Measurements from ENCODE around the gene SARS2. TPM values are rescaled to one million over a fixed set of nuclear protein-coding genes. Genes with fewer than 3 reads are reported as not detected.
"Not testable (repeated sequence)": the region's sequence is repeated elsewhere in the genome, so short reads cannot be mapped to it uniquely, and the experiment has no call there.

The SARS2 gene
- total RNA-seq, 4 donors from 2014 or later, result 18.2 to 134 (median 38.4) TPM

GRCh38 chr19:38975861-38976271 is 45.3 kb upstream of the SARS2 start:
- Histone ChIP-seq H3K9me3 (peaks cover 0 to 6% (median 0%) of the 10 kb centered on the region in 4 donors), H3K4me3 (peak overlapping the region; percentile 35 to 55 (median 45)), H3K27me3 (peaks cover 0 to 10% of the 10 kb centered on the region in 2 donors), H3K4me1 (peaks cover 0 to 9% (median 0%) of the 10 kb centered on the region in 4 donors), H3K36me3 (no peaks in the 10 kb centered on the region), H3K27ac (peak overlapping the region; percentile 53 to 77 (median 74))
- no peak for DNase-seq
- TF ChIP-seq, protein P1, sequence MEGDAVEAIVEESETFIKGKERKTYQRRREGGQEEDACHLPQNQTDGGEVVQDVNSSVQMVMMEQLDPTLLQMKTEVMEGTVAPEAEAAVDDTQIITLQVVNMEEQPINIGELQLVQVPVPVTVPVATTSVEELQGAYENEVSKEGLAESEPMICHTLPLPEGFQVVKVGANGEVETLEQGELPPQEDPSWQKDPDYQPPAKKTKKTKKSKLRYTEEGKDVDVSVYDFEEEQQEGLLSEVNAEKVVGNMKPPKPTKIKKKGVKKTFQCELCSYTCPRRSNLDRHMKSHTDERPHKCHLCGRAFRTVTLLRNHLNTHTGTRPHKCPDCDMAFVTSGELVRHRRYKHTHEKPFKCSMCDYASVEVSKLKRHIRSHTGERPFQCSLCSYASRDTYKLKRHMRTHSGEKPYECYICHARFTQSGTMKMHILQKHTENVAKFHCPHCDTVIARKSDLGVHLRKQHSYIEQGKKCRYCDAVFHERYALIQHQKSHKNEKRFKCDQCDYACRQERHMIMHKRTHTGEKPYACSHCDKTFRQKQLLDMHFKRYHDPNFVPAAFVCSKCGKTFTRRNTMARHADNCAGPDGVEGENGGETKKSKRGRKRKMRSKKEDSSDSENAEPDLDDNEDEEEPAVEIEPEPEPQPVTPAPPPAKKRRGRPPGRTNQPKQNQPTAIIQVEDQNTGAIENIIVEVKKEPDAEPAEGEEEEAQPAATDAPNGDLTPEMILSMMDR (IDR thresholded peaks at IDR 0.05), result no peak
- no peak for TF ChIP-seq POLR2A (IDR thresholded peaks at IDR 0.05)

DNA sequence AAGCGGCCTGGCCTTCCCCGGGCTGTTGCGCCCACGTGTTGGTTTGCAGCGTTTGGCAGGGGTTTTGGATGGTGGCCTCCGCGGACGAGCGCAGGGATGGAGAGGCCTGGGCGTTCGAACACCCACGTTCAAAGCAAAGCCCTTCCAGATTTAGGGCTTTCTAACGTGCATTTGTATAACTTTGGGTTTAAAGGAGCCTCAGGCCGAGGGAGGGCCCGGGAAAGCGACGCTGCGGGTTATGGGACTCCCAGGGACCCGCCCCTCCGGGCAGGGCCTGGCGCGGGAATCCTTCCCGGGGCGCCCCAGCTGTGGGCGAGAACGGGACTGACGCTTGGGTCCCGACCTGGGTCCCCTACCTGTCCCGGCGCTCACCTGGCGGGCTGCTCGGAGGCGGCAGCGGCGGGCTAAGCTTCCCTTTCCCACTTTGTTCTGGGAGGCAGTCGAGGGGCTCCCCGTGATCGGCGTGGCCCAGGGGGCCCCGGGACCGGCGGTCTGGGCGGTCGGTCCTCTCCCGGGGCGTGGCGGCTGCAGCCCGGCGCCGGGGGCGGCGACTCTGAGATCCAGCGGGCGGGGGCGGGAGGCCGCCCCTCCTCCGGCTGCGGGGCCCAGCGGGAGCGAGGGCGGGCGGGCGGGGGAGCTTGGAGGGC is 44.8 kb upstream of the SARS2 start, which contains the start of gene FBXO17:
FBXO17 (minus strand) TSS at position 529 of the 647 bp plus-strand sequence. CDS start 25,423 bp downstream, outside the sequence.
- H3K4me1 ChIP-seq, result peaks cover 0 to 9% (median 0%) of the 10 kb centered on the region in 4 donors
- H3K27me3 ChIP-seq, result peaks cover 0 to 10% of the 10 kb centered on the region in 2 donors
- H3K36me3 ChIP-seq, result no peaks in the 10 kb centered on the region
- H3K4me3 ChIP-seq, result peak within 1 kb of the TSS; percentile 35 to 55 (median 45)
- TF ChIP-seq POLR2A (IDR thresholded peaks at IDR 0.05), result no peak
- peaks cover 0 to 2% (median 0%) of the 10 kb centered on the region in 4 donors for H3K9me3 ChIP-seq
- DNase-seq, result peak in 1 of 3 donors; percentile 53
- peak within 1 kb of the TSS; percentile 53 to 77 (median 74) for H3K27ac ChIP-seq

DNA sequence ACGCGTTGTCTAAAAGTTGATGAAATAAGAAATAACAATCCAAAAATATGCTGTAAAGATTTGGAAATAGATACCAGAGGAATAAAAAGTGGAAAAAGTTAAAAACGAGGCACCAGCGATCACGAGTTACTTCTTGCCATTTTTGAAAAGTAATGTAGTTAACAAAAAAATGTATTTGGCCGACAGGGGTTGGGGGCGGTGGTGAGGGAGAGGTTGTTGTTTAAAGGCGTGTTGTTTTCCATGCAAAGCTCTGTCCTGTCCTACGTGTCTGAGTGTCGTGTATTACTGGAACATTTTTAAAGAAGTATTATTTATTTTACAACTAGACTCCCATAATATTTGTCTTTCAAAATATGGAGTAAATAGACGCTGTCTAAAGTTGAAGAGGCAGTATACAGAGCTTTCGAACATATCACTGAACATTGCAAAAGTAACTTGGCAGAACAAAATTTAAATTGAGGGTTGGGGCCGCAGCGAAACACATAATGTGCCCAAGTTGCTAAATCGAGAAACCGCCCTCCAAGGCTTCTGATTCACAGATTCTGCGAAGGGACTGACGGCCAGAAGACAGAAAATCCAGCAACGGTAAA is 44.2 kb upstream of the SARS2 start:
- peak overlapping the region; percentile 35 to 55 (median 45) for H3K4me3 ChIP-seq
- DNase-seq, result no peak
- H3K27ac ChIP-seq, result peak overlapping the region; percentile 53 to 77 (median 74)
- peaks cover 0 to 9% (median 0%) of the 10 kb centered on the region in 4 donors for H3K4me1 ChIP-seq
- no peaks in the 10 kb centered on the region for H3K9me3 ChIP-seq
- H3K36me3 ChIP-seq, result no peaks in the 10 kb centered on the region
- TF ChIP-seq, protein P1 (IDR thresholded peaks at IDR 0.05), result no peak
- TF ChIP-seq POLR2A (IDR thresholded peaks at IDR 0.05), result no peak
- H3K27me3 ChIP-seq, result peaks cover 0 to 10% of the 10 kb centered on the region in 2 donors

DNA sequence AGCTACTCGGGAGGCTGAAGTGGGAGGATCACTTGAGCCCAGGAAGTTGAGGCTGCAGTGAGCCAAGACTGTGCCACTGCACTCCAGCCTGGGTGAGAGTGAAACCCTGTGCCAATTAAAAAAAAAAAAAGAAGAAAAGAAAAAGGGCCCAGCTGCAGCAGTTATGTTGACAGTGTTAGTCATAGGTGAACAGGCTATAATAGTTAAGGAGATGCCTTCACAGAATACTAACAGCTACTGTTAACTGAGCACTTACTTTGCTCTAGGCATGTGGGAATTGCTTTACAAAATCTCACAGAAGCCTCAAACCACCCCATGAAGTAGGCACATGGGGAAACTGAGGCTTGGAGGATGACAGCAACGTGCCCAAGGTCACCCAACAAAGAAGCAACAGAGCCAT is 41.1 kb upstream of the SARS2 start:
- H3K27me3 ChIP-seq, result peaks cover 0 to 10% of the 10 kb centered on the region in 2 donors
- H3K36me3 ChIP-seq, result no peaks in the 10 kb centered on the region
- H3K4me3 ChIP-seq, result no peak overlapping the region
- no peak overlapping the region for H3K27ac ChIP-seq
- no peaks in the 10 kb centered on the region for H3K9me3 ChIP-seq
- DNase-seq, result no peak
- TF ChIP-seq POLR2A (IDR thresholded peaks at IDR 0.05), result no peak
- peaks cover 0 to 9% (median 0%) of the 10 kb centered on the region in 4 donors for H3K4me1 ChIP-seq

DNA sequence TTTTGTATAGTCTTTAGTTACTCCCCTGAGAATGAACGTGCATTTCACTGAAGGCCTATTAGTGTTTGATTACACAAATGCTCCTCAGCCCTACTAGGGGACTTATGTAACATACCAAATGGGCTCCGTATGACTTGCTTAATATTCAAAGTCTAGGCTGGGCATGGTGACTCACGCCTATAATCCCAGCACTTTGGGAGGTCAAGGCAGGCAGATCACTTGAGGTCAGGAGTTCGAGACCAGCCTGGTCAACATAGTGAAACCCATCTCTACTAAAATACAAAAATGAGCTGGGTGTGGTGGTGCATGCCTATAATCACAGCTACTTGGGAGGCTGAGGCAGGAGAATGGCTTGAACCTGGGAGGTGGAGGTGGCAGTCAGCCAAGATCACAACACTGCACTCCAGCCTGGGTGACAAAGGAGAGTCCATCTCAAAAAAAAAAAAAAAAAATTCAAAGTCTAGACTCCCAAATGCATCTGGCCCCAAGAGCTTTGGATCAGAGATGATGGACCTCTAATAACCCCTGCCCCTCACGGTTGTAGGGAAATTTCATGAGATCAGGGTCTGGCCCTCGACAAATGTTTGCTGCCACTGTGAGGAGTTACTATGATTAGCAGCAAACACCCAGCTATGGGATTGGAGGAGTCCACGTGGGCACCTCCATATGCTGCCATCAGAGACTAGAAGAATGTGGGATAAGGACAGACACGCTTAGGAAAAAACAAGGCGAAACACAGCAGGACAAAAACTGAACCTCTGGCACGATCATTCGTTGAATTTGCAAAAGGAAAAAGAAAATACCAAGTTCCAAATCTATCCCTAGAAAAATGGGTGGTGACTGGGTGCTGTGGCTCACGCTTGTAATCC is 40.3 kb upstream of the SARS2 start:
- Histone ChIP-seq H3K36me3 (no peaks in the 10 kb centered on the region), H3K4me3 (no peak overlapping the region), H3K4me1 (peaks cover 0 to 3% (median 0%) of the 10 kb centered on the region in 4 donors), H3K27me3 (peaks cover 0 to 8% of the 10 kb centered on the region in 2 donors), H3K9me3 (no peaks in the 10 kb centered on the region), H3K27ac (no peak overlapping the region)
- TF ChIP-seq, protein P1 (IDR thresholded peaks at IDR 0.05), result no peak
- TF ChIP-seq POLR2A (IDR thresholded peaks at IDR 0.05), result no peak
- DNase-seq, result no peak

DNA sequence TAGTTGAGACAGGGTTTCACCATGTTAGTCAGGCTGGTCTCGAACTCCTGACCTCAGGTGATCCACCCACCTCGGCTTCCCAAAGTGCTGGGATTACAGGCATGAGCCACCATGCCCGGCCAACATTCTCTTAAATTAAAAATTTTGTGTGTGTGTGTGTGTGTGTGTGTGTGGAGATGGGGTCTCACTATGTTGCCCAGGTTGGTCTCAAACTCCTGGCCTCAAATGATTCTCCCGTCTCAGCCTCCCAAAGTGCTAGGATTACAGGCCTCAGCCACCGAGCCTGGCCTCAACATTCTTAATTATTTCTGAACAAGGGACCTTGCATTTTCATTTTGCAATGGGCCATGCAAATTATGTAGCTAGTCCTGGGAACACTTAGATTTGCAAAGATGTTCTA is 35.6 kb upstream of the SARS2 start:
- not testable (repeated sequence) for H3K36me3 ChIP-seq, DNase-seq, H3K27me3 ChIP-seq, H3K4me3 ChIP-seq, H3K4me1 ChIP-seq, H3K9me3 ChIP-seq, H3K27ac ChIP-seq

Data from Peyer's patch (tissue), 4 donors.